ENCODE results near the gene PAK1. TPM values are rescaled to one million over a fixed set of nuclear protein-coding genes. Genes with fewer than 3 reads are reported as not detected.

The PAK1 gene
- total RNA-seq, 1 donor from 2014 or later: 41.0 TPM

DNA sequence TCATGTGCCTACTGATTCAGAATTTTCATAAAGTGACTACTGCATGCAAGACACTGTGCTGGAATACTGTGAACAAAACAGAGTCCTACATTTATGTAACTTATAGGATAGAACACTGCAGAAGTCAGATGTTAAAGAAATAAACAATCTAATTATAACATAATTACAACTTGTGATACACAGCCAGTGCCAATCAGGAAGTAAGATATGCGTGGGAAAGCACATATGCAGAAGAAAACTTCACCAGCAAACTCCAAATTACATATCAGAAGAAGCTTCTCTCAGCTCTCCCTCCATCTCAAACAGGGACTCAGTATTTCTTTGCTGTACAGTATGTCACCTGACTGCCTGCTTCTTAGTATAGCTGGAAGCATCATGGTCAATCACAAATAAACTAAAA lies 37.4 kb downstream of the PAK1 start:
- H3K4me1 ChIP-seq (ENCODE audit: insufficient read depth, low read length): no peaks in the 10 kb centered on the region
- H3K27ac ChIP-seq (ENCODE audit: low read depth, low read length): no peak overlapping the region
- H3K36me3 ChIP-seq (ENCODE audit: insufficient read depth, low read length): no peaks in the 10 kb centered on the region
- H3K27ac Mint-ChIP-seq (ENCODE audit: unreplicated experiment): no peak overlapping the region
- no peak overlapping the region for H3K4me3 ChIP-seq (ENCODE audit: insufficient read depth, low read depth, low read length)
- no peak overlapping the region for H3K9ac ChIP-seq (ENCODE audit: low read length)
- no peaks in the 10 kb centered on the region for H4K20me1 ChIP-seq (ENCODE audit: insufficient read depth, low read length)
- H3K4me3 Mint-ChIP-seq (ENCODE audit: unreplicated experiment): no peak overlapping the region
- no peaks in the 10 kb centered on the region for H3K9me3 ChIP-seq (ENCODE audit: insufficient read depth, low read depth, low read length)
- no peaks in the 10 kb centered on the region for H3K9me3 Mint-ChIP-seq (ENCODE audit: unreplicated experiment)
- no peak overlapping the region for H3K4me2 ChIP-seq (ENCODE audit: low read length)
- DNase-seq (ENCODE audit: low read depth): no peak
- H3K36me3 Mint-ChIP-seq (ENCODE audit: low read depth, unreplicated experiment): no peaks in the 10 kb centered on the region
- H3K27me3 ChIP-seq (ENCODE audit: insufficient read depth, low read length): no peaks in the 10 kb centered on the region
- H3K79me2 ChIP-seq (ENCODE audit: insufficient read depth, low read length): no peaks in the 10 kb centered on the region
- no peak for TF ChIP-seq EZH2 (IDR thresholded peaks at IDR 0.05; ENCODE audit: insufficient read depth, low read length)
- TF ChIP-seq, protein P1, sequence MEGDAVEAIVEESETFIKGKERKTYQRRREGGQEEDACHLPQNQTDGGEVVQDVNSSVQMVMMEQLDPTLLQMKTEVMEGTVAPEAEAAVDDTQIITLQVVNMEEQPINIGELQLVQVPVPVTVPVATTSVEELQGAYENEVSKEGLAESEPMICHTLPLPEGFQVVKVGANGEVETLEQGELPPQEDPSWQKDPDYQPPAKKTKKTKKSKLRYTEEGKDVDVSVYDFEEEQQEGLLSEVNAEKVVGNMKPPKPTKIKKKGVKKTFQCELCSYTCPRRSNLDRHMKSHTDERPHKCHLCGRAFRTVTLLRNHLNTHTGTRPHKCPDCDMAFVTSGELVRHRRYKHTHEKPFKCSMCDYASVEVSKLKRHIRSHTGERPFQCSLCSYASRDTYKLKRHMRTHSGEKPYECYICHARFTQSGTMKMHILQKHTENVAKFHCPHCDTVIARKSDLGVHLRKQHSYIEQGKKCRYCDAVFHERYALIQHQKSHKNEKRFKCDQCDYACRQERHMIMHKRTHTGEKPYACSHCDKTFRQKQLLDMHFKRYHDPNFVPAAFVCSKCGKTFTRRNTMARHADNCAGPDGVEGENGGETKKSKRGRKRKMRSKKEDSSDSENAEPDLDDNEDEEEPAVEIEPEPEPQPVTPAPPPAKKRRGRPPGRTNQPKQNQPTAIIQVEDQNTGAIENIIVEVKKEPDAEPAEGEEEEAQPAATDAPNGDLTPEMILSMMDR (IDR thresholded peaks at IDR 0.05; ENCODE audit: insufficient read depth, low read depth, low read length): no peak
- no peak overlapping the region for H2AFZ ChIP-seq (ENCODE audit: low read depth, low read length)
- H3K4me1 Mint-ChIP-seq (ENCODE audit: low read depth, unreplicated experiment): no peaks in the 10 kb centered on the region
- no peak for FAIRE-seq
- H3K27me3 Mint-ChIP-seq (ENCODE audit: low read depth, unreplicated experiment): no peaks in the 10 kb centered on the region

DNA sequence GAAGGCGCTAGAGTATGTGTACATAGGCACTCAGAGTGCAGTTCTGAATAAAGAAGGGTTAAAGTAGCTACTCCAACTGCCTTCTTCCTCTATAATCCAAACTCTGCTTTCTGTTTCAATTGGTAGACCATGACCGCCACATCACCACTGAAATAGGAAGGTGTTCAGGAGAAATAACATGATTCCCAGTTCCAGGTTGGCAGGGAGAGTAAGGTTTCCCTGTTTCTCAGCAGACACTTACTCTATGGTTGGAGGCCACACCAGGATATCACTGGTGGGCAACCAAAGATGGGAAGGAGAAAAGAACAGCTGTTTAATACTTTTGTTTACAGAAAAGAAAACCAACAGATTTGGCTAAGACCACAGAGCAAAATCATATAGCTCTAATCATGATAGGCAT lies 37.9 kb downstream of the PAK1 start:
- no peak overlapping the region for H3K27ac ChIP-seq (ENCODE audit: low read depth, low read length)
- H4K20me1 ChIP-seq (ENCODE audit: insufficient read depth, low read length): no peaks in the 10 kb centered on the region
- Mint-ChIP-seq H3K4me1 (ENCODE audit: low read depth, unreplicated experiment) (no peaks in the 10 kb centered on the region), H3K36me3 (ENCODE audit: low read depth, unreplicated experiment) (no peaks in the 10 kb centered on the region), H3K9me3 (ENCODE audit: unreplicated experiment) (no peaks in the 10 kb centered on the region), H3K4me3 (ENCODE audit: unreplicated experiment) (no peak overlapping the region), H3K27ac (ENCODE audit: unreplicated experiment) (no peak overlapping the region), H3K27me3 (ENCODE audit: low read depth, unreplicated experiment) (no peaks in the 10 kb centered on the region)
- no peaks in the 10 kb centered on the region for H3K79me2 ChIP-seq (ENCODE audit: insufficient read depth, low read length)
- H3K27me3 ChIP-seq (ENCODE audit: insufficient read depth, low read length): no peaks in the 10 kb centered on the region
- no peak for DNase-seq (ENCODE audit: low read depth)
- FAIRE-seq: no peak
- no peak overlapping the region for H3K4me2 ChIP-seq (ENCODE audit: low read length)
- no peak for TF ChIP-seq EZH2 (IDR thresholded peaks at IDR 0.05; ENCODE audit: insufficient read depth, low read length)
- TF ChIP-seq, protein P1 (IDR thresholded peaks at IDR 0.05; ENCODE audit: insufficient read depth, low read depth, low read length): no peak
- H2AFZ ChIP-seq (ENCODE audit: low read depth, low read length): no peak overlapping the region
- no peaks in the 10 kb centered on the region for H3K4me1 ChIP-seq (ENCODE audit: insufficient read depth, low read length)
- H3K4me3 ChIP-seq (ENCODE audit: insufficient read depth, low read depth, low read length): no peak overlapping the region
- H3K9me3 ChIP-seq (ENCODE audit: insufficient read depth, low read depth, low read length): no peaks in the 10 kb centered on the region
- H3K9ac ChIP-seq (ENCODE audit: low read length): no peak overlapping the region
- H3K36me3 ChIP-seq (ENCODE audit: insufficient read depth, low read length): no peaks in the 10 kb centered on the region

DNA sequence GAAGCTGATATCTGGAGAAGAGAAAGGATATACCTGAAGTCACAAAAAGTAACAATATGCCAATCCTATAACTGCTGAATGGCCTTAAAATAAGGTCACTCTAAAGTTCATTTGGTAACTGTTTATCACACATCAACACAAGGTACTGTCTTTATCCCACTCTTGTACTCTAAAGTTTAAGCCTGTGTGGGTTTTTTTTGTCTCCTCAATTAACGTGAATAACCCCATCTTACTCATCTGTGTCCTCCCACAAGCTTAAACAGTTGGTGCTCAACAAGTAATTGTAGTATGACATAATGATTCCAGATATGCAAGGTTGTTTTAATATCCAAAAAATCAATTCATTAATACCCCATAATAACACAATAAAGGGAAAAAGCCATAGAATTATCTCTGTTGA lies 42.1 kb downstream of the PAK1 start:
- TF ChIP-seq EZH2 (IDR thresholded peaks at IDR 0.05; ENCODE audit: insufficient read depth, low read length): no peak
- TF ChIP-seq, protein P1 (IDR thresholded peaks at IDR 0.05; ENCODE audit: insufficient read depth, low read depth, low read length): no peak
- H3K9me3 Mint-ChIP-seq (ENCODE audit: unreplicated experiment): no peaks in the 10 kb centered on the region
- H3K4me3 ChIP-seq (ENCODE audit: insufficient read depth, low read depth, low read length): no peak overlapping the region
- no peaks in the 10 kb centered on the region for H3K4me1 Mint-ChIP-seq (ENCODE audit: low read depth, unreplicated experiment)
- H3K9me3 ChIP-seq (ENCODE audit: insufficient read depth, low read depth, low read length): no peaks in the 10 kb centered on the region
- H3K9ac ChIP-seq (ENCODE audit: low read length): no peak overlapping the region
- no peaks in the 10 kb centered on the region for H3K36me3 Mint-ChIP-seq (ENCODE audit: low read depth, unreplicated experiment)
- H2AFZ ChIP-seq (ENCODE audit: low read depth, low read length): no peak overlapping the region
- H4K20me1 ChIP-seq (ENCODE audit: insufficient read depth, low read length): no peaks in the 10 kb centered on the region
- no peaks in the 10 kb centered on the region for H3K4me1 ChIP-seq (ENCODE audit: insufficient read depth, low read length)
- no peaks in the 10 kb centered on the region for H3K36me3 ChIP-seq (ENCODE audit: insufficient read depth, low read length)
- no peaks in the 10 kb centered on the region for H3K27me3 Mint-ChIP-seq (ENCODE audit: low read depth, unreplicated experiment)
- no peaks in the 10 kb centered on the region for H3K79me2 ChIP-seq (ENCODE audit: insufficient read depth, low read length)
- no peak overlapping the region for H3K27ac ChIP-seq (ENCODE audit: low read depth, low read length)
- no peak for FAIRE-seq
- H3K27ac Mint-ChIP-seq (ENCODE audit: unreplicated experiment): no peak overlapping the region
- no peaks in the 10 kb centered on the region for H3K27me3 ChIP-seq (ENCODE audit: insufficient read depth, low read length)
- no peak overlapping the region for H3K4me3 Mint-ChIP-seq (ENCODE audit: unreplicated experiment)
- no peak for DNase-seq (ENCODE audit: low read depth)
- no peak overlapping the region for H3K4me2 ChIP-seq (ENCODE audit: low read length)
